Esophagus muscularis mucosa (tissue), 4 donors: Measurements from ENCODE around the gene NAPA.

Experiments used
- CTCF ChIP-seq, 3 experiments: fragments of 200-600 bp in 2 of 3; fragments of 450-650 bp in 1 of 3; sonication (generic) in 2 of 3; IDR thresholded peaks; one replicate each; pipeline ENCODE4 v1.5.1; 2017 to 2019; ENCODE audit warnings: antibody characterized with exemption in 3 of 3, mild to moderate bottlenecking in 2 of 3, moderate library complexity in 1 of 3
- EP300 ChIP-seq: sonication (generic); formaldehyde crosslinking; IDR thresholded peaks from one replicate; pipeline ENCODE4 v1.6.1; 2017; ENCODE audit warnings: antibody characterized with exemption
- POLR2A ChIP-seq: fragments of 450-650 bp; IDR thresholded peaks from one replicate; pipeline ENCODE4 v1.6.1; 2017; ENCODE audit warnings: antibody characterized with exemption, moderate library complexity, mild to moderate bottlenecking, low read depth

- TF ChIP-seq POLR2A = no peak
- TF ChIP-seq CTCF (IDR thresholded peaks at IDR 0.05) = no peak
- no peak for TF ChIP-seq EP300
Observed at GRCh38 chr19:47481460-47482052, 33.3 kb downstream of the NAPA start.
